Measurements from ENCODE around the gene CC2D1A.
"Not testable (repeated sequence)": the region's sequence is repeated elsewhere in the genome, so short reads cannot be mapped to it uniquely, and the experiment has no call there.

CC2D1A gene

DNA sequence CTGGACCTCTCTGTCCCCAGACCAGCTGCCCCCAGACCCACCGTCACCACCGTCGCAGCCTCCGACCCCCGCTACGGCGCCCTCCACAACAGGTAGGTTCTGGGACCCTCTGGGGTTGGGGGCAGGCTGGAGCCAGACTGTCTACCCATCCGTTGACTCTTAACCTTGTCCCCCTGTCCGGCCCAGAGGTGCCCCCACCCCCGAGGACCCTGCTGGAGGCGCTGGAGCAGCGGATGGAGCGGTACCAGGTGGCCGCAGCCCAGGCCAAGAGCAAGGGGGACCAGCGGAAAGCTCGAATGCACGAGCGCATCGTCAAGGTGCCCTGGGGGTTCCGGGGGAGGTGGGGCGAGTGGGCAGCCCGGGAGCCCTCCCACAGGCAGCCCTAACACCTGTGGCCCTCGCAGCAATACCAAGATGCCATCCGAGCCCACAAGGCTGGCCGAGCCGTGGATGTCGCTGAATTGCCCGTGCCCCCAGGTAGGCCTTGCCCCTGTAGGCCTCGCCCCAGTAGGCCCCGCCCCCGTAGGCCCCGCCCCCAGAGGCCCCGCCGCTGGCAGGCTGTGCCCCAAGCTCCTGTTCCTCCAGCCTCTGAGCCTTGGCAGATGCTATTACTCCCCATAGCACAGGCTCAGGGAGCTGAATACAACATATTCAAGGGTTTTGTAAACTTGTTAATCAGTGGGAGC lies 12.9 kb downstream of the CC2D1A start (continued):
- TF ChIP-seq ZFP30 (CRISPR knock-in tag; IDR thresholded peaks at IDR 0.05): no peak

DNA sequence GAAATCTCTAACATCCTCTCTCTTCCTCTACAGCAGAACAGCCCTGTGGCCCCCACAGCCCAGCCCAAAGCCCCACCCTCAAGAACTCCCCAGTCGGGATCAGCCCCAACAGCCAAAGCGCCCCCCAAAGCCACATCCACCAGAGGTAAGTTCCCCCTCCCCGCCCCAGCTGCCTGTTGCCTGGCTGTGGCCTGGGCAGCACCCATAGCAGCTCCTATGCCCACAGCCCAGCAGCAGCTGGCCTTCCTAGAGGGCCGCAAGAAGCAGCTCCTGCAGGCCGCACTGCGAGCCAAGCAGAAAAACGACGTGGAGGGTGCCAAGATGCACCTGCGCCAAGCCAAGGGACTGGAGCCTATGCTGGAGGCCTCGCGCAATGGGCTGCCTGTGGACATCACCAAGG lies 14.5 kb downstream of the CC2D1A start:
- no peak for ATAC-seq
- TF ChIP-seq, protein P1, sequence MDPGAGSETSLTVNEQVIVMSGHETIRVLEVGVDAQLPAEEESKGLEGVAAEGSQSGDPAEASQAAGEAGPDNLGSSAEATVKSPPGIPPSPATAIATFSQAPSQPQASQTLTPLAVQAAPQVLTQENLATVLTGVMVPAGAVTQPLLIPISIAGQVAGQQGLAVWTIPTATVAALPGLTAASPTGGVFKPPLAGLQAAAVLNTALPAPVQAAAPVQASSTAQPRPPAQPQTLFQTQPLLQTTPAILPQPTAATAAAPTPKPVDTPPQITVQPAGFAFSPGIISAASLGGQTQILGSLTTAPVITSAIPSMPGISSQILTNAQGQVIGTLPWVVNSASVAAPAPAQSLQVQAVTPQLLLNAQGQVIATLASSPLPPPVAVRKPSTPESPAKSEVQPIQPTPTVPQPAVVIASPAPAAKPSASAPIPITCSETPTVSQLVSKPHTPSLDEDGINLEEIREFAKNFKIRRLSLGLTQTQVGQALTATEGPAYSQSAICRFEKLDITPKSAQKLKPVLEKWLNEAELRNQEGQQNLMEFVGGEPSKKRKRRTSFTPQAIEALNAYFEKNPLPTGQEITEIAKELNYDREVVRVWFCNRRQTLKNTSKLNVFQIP (CRISPR knock-in tag; IDR thresholded peaks at IDR 0.05; ENCODE audit: borderline replicate concordance, low read depth): no peak
- TF ChIP-seq BACH2 (CRISPR knock-in tag; IDR thresholded peaks at IDR 0.05; ENCODE audit: borderline replicate concordance) (no peak), ZFP30 (CRISPR knock-in tag; IDR thresholded peaks at IDR 0.05) (no peak), RARB (CRISPR knock-in tag; IDR thresholded peaks at IDR 0.05) (no peak), ZNF70 (CRISPR knock-in tag; IDR thresholded peaks at IDR 0.05) (no peak), ZNF565 (CRISPR knock-in tag; conservative IDR thresholded peaks at IDR 0.05; ENCODE audit: low read depth) (no peak), TCF4 (CRISPR knock-in tag; IDR thresholded peaks at IDR 0.05; ENCODE audit: borderline replicate concordance) (no peak), ZNF8 (CRISPR knock-in tag; IDR thresholded peaks at IDR 0.05) (no peak), OSR1 (CRISPR knock-in tag; IDR thresholded peaks at IDR 0.05) (no peak), TOX (CRISPR knock-in tag; IDR thresholded peaks at IDR 0.05; ENCODE audit: borderline replicate concordance) (no peak), ZC3H10 (CRISPR knock-in tag; IDR thresholded peaks at IDR 0.05) (no peak), ZFP3 (CRISPR knock-in tag; IDR thresholded peaks at IDR 0.05) (no peak), CSDC2 (CRISPR knock-in tag; IDR thresholded peaks at IDR 0.05) (no peak), PPARA (CRISPR knock-in tag; IDR thresholded peaks at IDR 0.05; ENCODE audit: borderline replicate concordance) (no peak), ARNTL (CRISPR knock-in tag; IDR thresholded peaks at IDR 0.05; ENCODE audit: borderline replicate concordance, low read depth) (no peak)
- TF ChIP-seq, protein P2, sequence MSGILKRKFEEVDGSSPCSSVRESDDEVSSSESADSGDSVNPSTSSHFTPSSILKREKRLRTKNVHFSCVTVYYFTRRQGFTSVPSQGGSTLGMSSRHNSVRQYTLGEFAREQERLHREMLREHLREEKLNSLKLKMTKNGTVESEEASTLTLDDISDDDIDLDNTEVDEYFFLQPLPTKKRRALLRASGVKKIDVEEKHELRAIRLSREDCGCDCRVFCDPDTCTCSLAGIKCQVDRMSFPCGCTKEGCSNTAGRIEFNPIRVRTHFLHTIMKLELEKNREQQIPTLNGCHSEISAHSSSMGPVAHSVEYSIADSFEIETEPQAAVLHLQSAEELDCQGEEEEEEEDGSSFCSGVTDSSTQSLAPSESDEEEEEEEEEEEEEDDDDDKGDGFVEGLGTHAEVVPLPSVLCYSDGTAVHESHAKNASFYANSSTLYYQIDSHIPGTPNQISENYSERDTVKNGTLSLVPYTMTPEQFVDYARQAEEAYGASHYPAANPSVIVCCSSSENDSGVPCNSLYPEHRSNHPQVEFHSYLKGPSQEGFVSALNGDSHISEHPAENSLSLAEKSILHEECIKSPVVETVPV (CRISPR knock-in tag; IDR thresholded peaks at IDR 0.05): no peak
- TF ChIP-seq, protein P3, sequence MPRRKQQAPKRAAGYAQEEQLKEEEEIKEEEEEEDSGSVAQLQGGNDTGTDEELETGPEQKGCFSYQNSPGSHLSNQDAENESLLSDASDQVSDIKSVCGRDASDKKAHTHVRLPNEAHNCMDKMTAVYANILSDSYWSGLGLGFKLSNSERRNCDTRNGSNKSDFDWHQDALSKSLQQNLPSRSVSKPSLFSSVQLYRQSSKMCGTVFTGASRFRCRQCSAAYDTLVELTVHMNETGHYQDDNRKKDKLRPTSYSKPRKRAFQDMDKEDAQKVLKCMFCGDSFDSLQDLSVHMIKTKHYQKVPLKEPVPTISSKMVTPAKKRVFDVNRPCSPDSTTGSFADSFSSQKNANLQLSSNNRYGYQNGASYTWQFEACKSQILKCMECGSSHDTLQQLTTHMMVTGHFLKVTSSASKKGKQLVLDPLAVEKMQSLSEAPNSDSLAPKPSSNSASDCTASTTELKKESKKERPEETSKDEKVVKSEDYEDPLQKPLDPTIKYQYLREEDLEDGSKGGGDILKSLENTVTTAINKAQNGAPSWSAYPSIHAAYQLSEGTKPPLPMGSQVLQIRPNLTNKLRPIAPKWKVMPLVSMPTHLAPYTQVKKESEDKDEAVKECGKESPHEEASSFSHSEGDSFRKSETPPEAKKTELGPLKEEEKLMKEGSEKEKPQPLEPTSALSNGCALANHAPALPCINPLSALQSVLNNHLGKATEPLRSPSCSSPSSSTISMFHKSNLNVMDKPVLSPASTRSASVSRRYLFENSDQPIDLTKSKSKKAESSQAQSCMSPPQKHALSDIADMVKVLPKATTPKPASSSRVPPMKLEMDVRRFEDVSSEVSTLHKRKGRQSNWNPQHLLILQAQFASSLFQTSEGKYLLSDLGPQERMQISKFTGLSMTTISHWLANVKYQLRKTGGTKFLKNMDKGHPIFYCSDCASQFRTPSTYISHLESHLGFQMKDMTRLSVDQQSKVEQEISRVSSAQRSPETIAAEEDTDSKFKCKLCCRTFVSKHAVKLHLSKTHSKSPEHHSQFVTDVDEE (CRISPR knock-in tag; IDR thresholded peaks at IDR 0.05): no peak
- TF ChIP-seq, protein P4, sequence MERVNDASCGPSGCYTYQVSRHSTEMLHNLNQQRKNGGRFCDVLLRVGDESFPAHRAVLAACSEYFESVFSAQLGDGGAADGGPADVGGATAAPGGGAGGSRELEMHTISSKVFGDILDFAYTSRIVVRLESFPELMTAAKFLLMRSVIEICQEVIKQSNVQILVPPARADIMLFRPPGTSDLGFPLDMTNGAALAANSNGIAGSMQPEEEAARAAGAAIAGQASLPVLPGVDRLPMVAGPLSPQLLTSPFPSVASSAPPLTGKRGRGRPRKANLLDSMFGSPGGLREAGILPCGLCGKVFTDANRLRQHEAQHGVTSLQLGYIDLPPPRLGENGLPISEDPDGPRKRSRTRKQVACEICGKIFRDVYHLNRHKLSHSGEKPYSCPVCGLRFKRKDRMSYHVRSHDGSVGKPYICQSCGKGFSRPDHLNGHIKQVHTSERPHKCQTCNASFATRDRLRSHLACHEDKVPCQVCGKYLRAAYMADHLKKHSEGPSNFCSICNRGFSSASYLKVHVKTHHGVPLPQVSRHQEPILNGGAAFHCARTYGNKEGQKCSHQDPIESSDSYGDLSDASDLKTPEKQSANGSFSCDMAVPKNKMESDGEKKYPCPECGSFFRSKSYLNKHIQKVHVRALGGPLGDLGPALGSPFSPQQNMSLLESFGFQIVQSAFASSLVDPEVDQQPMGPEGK (CRISPR knock-in tag; IDR thresholded peaks at IDR 0.05; ENCODE audit: borderline replicate concordance): no peak
- TF ChIP-seq, protein P5, sequence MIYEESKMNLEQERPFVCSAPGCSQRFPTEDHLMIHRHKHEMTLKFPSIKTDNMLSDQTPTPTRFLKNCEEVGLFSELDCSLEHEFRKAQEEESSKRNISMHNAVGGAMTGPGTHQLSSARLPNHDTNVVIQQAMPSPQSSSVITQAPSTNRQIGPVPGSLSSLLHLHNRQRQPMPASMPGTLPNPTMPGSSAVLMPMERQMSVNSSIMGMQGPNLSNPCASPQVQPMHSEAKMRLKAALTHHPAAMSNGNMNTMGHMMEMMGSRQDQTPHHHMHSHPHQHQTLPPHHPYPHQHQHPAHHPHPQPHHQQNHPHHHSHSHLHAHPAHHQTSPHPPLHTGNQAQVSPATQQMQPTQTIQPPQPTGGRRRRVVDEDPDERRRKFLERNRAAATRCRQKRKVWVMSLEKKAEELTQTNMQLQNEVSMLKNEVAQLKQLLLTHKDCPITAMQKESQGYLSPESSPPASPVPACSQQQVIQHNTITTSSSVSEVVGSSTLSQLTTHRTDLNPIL (CRISPR knock-in tag; IDR thresholded peaks at IDR 0.05; ENCODE audit: low read depth): no peak

DNA sequence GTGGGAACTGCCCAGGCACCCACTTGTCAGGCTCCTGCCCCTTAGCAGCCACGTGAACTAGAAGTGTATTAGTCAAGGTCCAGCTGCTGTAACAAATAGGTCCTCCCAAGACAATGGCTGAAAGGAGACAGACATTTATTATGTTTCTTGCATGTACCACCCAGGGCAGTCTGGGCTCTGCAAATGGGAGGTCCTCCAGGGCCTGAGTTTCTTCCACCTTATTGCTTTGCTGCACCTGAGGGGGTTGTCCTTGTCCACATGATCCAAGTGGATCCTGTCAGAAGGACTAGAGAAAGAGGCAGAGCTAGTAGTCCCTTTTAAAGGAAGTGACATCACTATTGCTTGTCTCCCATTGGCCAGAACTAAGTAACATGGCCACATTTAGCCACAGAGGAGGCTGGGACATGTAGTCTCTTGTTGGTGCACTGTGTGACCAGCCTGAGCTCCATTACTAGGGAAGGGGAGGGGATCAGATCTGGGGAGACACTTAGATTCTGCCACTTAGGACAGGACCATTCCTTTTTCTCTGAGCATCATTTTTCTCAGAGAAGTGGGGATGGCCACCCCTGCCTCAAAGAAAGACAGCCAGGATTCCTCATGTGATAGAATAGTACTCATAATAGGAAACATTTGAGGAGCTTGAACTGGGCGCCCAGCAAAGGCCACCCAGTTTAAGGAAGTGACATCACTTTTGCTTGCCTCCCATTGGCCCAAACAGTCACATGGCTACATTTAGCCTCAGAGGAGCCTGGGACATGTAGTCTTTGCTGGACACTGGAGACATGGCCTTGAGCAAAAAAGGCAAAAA lies 15.1 kb downstream of the CC2D1A start:
- no peak for TF ChIP-seq ZNF8 (CRISPR knock-in tag; IDR thresholded peaks at IDR 0.05)
- TF ChIP-seq GLIS3 (CRISPR knock-in tag; IDR thresholded peaks at IDR 0.05): no peak
- TF ChIP-seq, protein P2 (CRISPR knock-in tag; IDR thresholded peaks at IDR 0.05): no peak
- no peak for TF ChIP-seq PPARA (CRISPR knock-in tag; IDR thresholded peaks at IDR 0.05; ENCODE audit: borderline replicate concordance)
- no peak for TF ChIP-seq ZFP30 (CRISPR knock-in tag; IDR thresholded peaks at IDR 0.05)
- TF ChIP-seq TCF4 (CRISPR knock-in tag; IDR thresholded peaks at IDR 0.05; ENCODE audit: borderline replicate concordance): no peak
- no peak for TF ChIP-seq SNAI2 (CRISPR knock-in tag; IDR thresholded peaks at IDR 0.05)
- no peak for TF ChIP-seq CSDC2 (CRISPR knock-in tag; IDR thresholded peaks at IDR 0.05)
- no peak for TF ChIP-seq BACH2 (CRISPR knock-in tag; IDR thresholded peaks at IDR 0.05; ENCODE audit: borderline replicate concordance)
- TF ChIP-seq, protein P5 (CRISPR knock-in tag; IDR thresholded peaks at IDR 0.05; ENCODE audit: low read depth): no peak
- no peak for TF ChIP-seq ZNF565 (CRISPR knock-in tag; conservative IDR thresholded peaks at IDR 0.05; ENCODE audit: low read depth)
- no peak for TF ChIP-seq ARNTL (CRISPR knock-in tag; IDR thresholded peaks at IDR 0.05; ENCODE audit: borderline replicate concordance, low read depth)
- no peak for TF ChIP-seq ISL1 (CRISPR knock-in tag; IDR thresholded peaks at IDR 0.05)
- TF ChIP-seq ZNF70 (CRISPR knock-in tag; IDR thresholded peaks at IDR 0.05): no peak
- peak; percentile 92 for ATAC-seq

DNA sequence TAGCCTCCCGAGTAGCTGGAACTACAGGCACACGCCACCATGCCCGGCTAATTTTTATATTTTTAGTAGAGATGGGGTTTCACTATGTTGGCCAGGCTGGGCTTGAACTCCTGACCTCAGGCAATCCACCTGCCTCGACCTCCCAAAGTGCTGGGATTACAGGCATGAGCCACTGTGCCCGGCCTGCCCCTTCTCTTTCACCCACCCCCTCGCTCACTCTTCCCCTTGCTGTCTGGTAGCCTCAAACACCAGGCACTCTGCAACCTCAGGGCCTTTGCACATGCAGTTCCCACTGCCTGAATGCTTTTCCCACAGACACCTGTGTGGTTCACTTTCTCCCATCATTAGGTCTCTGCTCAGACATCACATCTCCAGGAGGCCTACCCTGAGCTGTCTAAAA lies 16.1 kb downstream of the CC2D1A start:
- ATAC-seq: not testable (repeated sequence)
